DND-41 (cell line): Measurements from ENCODE around the gene C1orf21.

ENCODE experiments used
- ATAC-seq: fragments of 200-7000 bp; cut with Tn5 transposase; 3 replicates; pipeline ENCODE4 v1.9.1; 2021; ENCODE audit warnings: low read depth; ENCODE audit not compliant: insufficient read depth
- DNase-seq: peaks from one replicate; pipeline ENCODE4 v3.0.0-alpha.2; 2020
- H2AFZ ChIP-seq: 2 replicates; pipeline ENCODE4 v1.6.0; 2012; ENCODE audit warnings: low read depth, low read length
- H3K27ac ChIP-seq: 2 replicates; pipeline ENCODE4 v1.5.1; 2012; ENCODE audit warnings: low read length, inconsistent platforms
- H3K27me3 ChIP-seq: fragments of 200-600 bp; sonication (generic); 2 replicates; pipeline ENCODE4 v1.6.0; 2012; ENCODE audit warnings: low read length, mild to moderate bottlenecking, inconsistent platforms; ENCODE audit not compliant: insufficient read depth, poor library complexity
- H3K36me3 ChIP-seq: 2 replicates; pipeline ENCODE4 v1.5.1; 2012; ENCODE audit warnings: low read length, inconsistent platforms; ENCODE audit not compliant: insufficient read depth
- H3K4me1 ChIP-seq: 2 replicates; pipeline ENCODE4 v1.5.1; 2012; ENCODE audit warnings: mild to moderate bottlenecking, low read length; ENCODE audit not compliant: insufficient read depth
- H3K4me2 ChIP-seq: 2 replicates; pipeline ENCODE4 v1.6.0; 2012; ENCODE audit warnings: mild to moderate bottlenecking, moderate library complexity, low read length, inconsistent platforms; ENCODE audit not compliant: insufficient read depth
- H3K4me3 ChIP-seq, 2 experiments: fragments of 200-600 bp in 1 of 2; shearing (Covaris generic) in 1 of 2; 2 replicates each; pipeline ENCODE4 v1.5.1; 2012 to 2016; ENCODE audit warnings: inconsistent platforms in 2 of 2, low read length in 2 of 2, mild to moderate bottlenecking in 2 of 2, low read depth in 1 of 2, moderate library complexity in 1 of 2
- H3K79me2 ChIP-seq: 2 replicates; pipeline ENCODE4 v1.6.0; 2012; ENCODE audit warnings: low read length, inconsistent platforms; ENCODE audit not compliant: insufficient read depth
- H3K9ac ChIP-seq: 2 replicates; pipeline ENCODE4 v1.6.0; 2012; ENCODE audit warnings: low read depth, mild to moderate bottlenecking, inconsistent platforms, low read length, moderate library complexity
- H3K9me3 ChIP-seq: 2 replicates; pipeline ENCODE4 v1.5.1; 2012; ENCODE audit warnings: low read length, moderate library complexity, mild to moderate bottlenecking, inconsistent platforms; ENCODE audit not compliant: insufficient read depth, severe bottlenecking
- H4K20me1 ChIP-seq: 2 replicates; pipeline ENCODE4 v1.6.0; 2012; ENCODE audit warnings: low read length; ENCODE audit not compliant: insufficient read depth
- EZH2 ChIP-seq: IDR thresholded peaks from 3 replicates; pipeline ENCODE4 v1.6.1; 2012; ENCODE audit warnings: borderline replicate concordance, low read depth, mild to moderate bottlenecking, moderate library complexity, low read length, inconsistent platforms; ENCODE audit not compliant: severe bottlenecking
- TF ChIP-seq, protein P1 (sequence below): IDR thresholded peaks from 2 replicates; pipeline ENCODE4 v1.5.1; 2012; ENCODE audit warnings: borderline replicate concordance, low read length, moderate library complexity, mild to moderate bottlenecking; ENCODE audit not compliant: poor library complexity, severe bottlenecking; ENCODE audit errors: extremely low read depth

Gene C1orf21

DNA sequence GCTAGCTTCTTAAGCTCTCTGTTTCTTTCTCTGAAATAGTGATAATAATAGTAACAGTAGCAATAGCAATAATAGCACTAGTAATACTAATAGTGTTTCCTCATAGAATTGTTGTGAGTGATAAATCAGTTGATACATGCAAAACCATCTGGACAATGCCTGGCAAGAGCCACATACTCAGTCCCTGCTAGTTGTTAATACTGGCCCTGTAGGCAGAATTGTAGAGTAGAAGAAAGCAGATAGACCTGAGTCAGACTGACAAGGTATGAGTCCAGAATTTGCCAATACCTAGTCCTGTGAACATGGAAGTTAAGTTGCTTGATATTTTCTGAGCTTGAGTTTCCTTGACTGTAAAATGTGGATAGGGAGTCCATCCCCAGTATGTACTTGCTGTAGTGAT lies 171.9 kb downstream of the C1orf21 start:
- TF ChIP-seq, protein P1, sequence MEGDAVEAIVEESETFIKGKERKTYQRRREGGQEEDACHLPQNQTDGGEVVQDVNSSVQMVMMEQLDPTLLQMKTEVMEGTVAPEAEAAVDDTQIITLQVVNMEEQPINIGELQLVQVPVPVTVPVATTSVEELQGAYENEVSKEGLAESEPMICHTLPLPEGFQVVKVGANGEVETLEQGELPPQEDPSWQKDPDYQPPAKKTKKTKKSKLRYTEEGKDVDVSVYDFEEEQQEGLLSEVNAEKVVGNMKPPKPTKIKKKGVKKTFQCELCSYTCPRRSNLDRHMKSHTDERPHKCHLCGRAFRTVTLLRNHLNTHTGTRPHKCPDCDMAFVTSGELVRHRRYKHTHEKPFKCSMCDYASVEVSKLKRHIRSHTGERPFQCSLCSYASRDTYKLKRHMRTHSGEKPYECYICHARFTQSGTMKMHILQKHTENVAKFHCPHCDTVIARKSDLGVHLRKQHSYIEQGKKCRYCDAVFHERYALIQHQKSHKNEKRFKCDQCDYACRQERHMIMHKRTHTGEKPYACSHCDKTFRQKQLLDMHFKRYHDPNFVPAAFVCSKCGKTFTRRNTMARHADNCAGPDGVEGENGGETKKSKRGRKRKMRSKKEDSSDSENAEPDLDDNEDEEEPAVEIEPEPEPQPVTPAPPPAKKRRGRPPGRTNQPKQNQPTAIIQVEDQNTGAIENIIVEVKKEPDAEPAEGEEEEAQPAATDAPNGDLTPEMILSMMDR: no peak
- TF ChIP-seq EZH2: no peak
- H4K20me1 ChIP-seq: no peaks in the 10 kb centered on the region
- H3K27me3 ChIP-seq: no peaks in the 10 kb centered on the region
- H3K4me2 ChIP-seq: no peak overlapping the region
- no peak overlapping the region for H3K27ac ChIP-seq
- no peaks in the 10 kb centered on the region for H3K36me3 ChIP-seq
- no peak for ATAC-seq
- no peaks in the 10 kb centered on the region for H3K9me3 ChIP-seq
- no peak overlapping the region for H3K4me3 ChIP-seq
- no peak overlapping the region for H2AFZ ChIP-seq
- no peaks in the 10 kb centered on the region for H3K4me1 ChIP-seq
- no peak overlapping the region for H3K9ac ChIP-seq
- no peaks in the 10 kb centered on the region for H3K79me2 ChIP-seq
- no peak for DNase-seq

DNA sequence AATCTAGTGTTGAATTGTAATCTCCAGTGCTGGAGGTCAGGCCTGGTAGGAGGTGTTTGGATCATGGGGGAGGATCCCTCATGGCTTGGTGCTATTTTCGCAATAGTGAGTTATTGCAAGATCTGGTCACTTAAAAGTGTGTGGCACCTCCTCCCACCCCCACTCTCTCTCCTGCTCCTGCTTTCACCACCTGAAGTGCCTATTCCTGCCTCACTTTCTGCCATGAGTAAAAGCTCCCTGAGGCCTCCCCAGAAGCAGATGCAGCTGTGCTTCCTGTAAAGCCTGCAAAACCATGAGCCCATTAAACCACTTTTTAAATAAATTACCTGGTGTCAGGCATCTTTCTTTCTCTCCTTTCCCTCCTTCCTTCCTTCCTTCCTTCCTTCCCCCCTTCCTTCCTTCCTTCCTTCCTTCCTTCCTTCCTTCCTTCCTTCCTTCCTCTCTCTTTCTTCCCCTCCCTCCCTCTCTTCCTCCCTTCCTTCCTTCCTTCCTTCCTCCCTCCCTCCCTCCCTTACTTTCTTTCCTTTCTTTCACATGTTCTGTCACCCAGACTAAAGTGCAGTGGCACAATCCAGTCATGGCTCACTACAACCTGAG lies 172.4 kb downstream of the C1orf21 start:
- no peaks in the 10 kb centered on the region for H3K9me3 ChIP-seq
- H4K20me1 ChIP-seq: no peaks in the 10 kb centered on the region
- no peak for TF ChIP-seq EZH2
- TF ChIP-seq, protein P1: no peak
- no peak overlapping the region for H2AFZ ChIP-seq
- H3K4me2 ChIP-seq: no peak overlapping the region
- DNase-seq: no peak
- no peak overlapping the region for H3K9ac ChIP-seq
- no peaks in the 10 kb centered on the region for H3K79me2 ChIP-seq
- no peak overlapping the region for H3K27ac ChIP-seq
- H3K4me1 ChIP-seq: no peaks in the 10 kb centered on the region
- no peaks in the 10 kb centered on the region for H3K36me3 ChIP-seq
- H3K27me3 ChIP-seq: no peaks in the 10 kb centered on the region
- no peak overlapping the region for H3K4me3 ChIP-seq
- no peak for ATAC-seq

DNA sequence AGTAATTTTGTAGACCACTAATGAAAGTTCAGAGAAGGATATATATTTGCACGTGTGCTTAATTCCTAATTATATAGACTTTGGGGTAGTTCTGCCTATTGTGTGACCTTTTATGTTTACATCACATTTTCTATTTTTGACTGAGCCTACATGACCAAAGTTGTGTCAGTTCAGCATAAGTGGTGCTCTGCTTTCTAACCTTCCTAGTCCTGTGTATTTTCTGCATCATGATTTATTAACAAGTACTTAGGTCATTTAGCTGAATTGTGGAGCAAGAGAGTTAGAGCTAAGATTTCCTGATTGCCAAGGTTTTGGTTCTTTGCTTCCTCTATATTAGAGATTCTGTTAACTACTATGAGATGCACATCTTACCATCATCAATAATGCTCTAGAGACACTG lies 176.0 kb downstream of the C1orf21 start:
- H3K79me2 ChIP-seq: no peaks in the 10 kb centered on the region
- no peak overlapping the region for H3K4me2 ChIP-seq
- no peak overlapping the region for H3K9ac ChIP-seq
- H3K27ac ChIP-seq: no peak overlapping the region
- no peak overlapping the region for H2AFZ ChIP-seq
- DNase-seq (no peak), ATAC-seq (no peak)
- no peak overlapping the region for H3K4me3 ChIP-seq
- no peaks in the 10 kb centered on the region for H3K27me3 ChIP-seq
- H4K20me1 ChIP-seq: no peaks in the 10 kb centered on the region
- no peaks in the 10 kb centered on the region for H3K36me3 ChIP-seq
- H3K4me1 ChIP-seq: no peaks in the 10 kb centered on the region
- H3K9me3 ChIP-seq: no peaks in the 10 kb centered on the region
- no peak for TF ChIP-seq EZH2
- TF ChIP-seq, protein P1: no peak
